ENCODE measurements around the gene SHC2. TPM values are rescaled to one million over a fixed set of nuclear protein-coding genes. Genes with fewer than 3 reads are reported as not detected.
"Not testable (repeated sequence)": the region's sequence is repeated elsewhere in the genome, so short reads cannot be mapped to it uniquely, and the experiment has no call there.

The SHC2 gene
- total and polyA plus RNA-seq, 7 donors = 1.8 to 49.9 (median 17.8) TPM

DNA sequence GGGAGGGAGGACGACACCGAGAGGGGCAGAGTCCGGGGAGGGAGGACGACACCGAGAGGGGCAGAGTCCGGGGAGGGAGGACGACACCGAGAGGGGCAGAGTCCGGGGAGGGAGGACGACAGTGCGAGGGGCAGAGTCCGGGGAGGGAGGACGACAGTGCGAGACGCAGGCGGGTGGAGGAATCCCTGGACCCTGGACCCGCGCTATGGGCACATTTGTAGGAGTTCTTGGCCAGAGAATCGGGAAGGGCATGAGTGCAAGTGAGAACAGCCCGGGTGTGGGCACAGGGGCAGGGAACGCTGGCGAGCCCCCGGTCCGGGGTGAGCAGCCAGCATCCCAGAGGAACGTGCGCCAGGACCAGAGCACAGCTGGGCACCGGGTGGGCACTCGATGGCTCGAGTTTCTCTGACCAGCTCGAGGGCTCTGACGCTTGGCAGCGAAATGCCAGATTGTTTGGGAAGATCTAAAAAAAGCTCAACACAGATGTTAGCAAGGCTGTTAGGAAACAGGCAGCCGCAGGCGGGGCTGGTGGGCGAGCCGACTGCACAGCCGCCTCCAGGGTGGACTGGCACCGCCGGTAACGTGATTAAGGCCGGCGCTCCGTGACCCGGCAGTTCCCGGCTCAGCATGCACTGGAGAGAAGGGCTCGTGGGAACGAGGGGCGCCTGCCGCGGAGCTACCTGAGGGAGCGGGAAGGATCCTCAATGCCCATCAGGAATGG lies 33.9 kb downstream of the SHC2 start:
- no peak for DNase-seq
- Histone ChIP-seq H3K36me3 (peaks cover 0 to 25% (median 0%) of the 10 kb centered on the region in 4 donors), H3K27ac (no peak overlapping the region), H3K4me3 (no peak overlapping the region), H3K9me3 (no peaks in the 10 kb centered on the region), H3K4me1 (peaks cover 0 to 6% (median 3%) of the 10 kb centered on the region in 4 donors), H3K27me3 (no peaks in the 10 kb centered on the region)
- intact Hi-C loops (cut with DNase I) = no loop called here
- TF ChIP-seq POLR2AphosphoS5 (IDR thresholded peaks at IDR 0.05) (no peak), POLR2A (IDR thresholded peaks at IDR 0.05) (no peak), EP300 (IDR thresholded peaks at IDR 0.05) (no peak)
- TF ChIP-seq, protein P1, sequence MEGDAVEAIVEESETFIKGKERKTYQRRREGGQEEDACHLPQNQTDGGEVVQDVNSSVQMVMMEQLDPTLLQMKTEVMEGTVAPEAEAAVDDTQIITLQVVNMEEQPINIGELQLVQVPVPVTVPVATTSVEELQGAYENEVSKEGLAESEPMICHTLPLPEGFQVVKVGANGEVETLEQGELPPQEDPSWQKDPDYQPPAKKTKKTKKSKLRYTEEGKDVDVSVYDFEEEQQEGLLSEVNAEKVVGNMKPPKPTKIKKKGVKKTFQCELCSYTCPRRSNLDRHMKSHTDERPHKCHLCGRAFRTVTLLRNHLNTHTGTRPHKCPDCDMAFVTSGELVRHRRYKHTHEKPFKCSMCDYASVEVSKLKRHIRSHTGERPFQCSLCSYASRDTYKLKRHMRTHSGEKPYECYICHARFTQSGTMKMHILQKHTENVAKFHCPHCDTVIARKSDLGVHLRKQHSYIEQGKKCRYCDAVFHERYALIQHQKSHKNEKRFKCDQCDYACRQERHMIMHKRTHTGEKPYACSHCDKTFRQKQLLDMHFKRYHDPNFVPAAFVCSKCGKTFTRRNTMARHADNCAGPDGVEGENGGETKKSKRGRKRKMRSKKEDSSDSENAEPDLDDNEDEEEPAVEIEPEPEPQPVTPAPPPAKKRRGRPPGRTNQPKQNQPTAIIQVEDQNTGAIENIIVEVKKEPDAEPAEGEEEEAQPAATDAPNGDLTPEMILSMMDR (IDR thresholded peaks at IDR 0.05) = no peak
- 82 to 85% methylated on average over 48 to 49 of the region's 51 CpGs for WGBS, 2 donors

DNA sequence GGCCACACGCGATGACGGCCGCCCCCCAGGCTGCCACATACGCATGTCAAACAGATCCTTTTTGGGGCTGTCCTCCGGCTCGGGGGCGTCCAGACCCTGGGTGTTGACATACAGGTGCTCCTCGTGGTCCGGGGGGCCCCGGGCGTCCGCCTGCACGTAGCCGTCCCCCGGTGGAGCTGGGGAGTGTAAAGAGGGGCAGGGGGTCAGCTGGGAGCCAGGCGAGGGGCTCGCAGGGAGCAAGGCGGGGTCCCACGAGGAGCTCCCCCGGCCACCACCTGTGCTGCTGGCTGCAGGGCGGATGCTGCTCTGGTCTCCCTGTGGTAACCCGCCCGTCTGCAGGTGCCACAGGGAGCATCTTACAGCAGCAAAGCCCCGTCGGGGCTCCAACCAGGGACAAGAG lies 35.8 kb downstream of the SHC2 start:
- Histone ChIP-seq H3K27me3 (no peaks in the 10 kb centered on the region), H3K9me3 (no peaks in the 10 kb centered on the region), H3K27ac (no peak overlapping the region), H3K4me1 (peaks cover 0 to 6% (median 3%) of the 10 kb centered on the region in 4 donors), H3K4me3 (no peak overlapping the region), H3K36me3 (peaks cover 0 to 25% (median 2%) of the 10 kb centered on the region in 4 donors)
- no peak for DNase-seq
- WGBS, 2 donors = 91% methylated on average over 26 of the region's 26 CpGs
- TF ChIP-seq, protein P1 (IDR thresholded peaks at IDR 0.05) = no peak
- TF ChIP-seq EP300 (IDR thresholded peaks at IDR 0.05) = no peak
- no peak for TF ChIP-seq POLR2A (IDR thresholded peaks at IDR 0.05)
- TF ChIP-seq POLR2AphosphoS5 (IDR thresholded peaks at IDR 0.05) = no peak
- intact Hi-C loops (cut with DNase I) = no loop called here

DNA sequence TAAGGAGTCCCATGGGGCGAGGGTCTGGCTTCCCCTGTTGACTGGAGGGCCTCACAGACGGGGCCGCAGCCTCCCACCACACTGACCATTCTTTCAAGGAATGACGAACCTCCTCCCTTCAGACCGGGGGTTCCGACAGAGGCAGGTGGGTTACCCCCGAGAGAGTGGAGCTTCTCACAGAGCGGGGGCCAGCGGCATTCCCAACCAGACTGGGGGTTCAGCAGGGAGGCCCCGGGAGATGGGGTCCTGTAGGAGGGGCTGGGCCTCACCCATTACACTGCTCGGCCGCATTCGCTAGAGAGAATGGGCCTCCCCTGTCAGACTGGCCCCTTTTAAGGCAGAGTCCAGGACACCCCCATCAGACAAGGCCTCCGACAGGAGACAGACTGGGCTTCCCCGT lies 36.3 kb downstream of the SHC2 start:
- peaks cover 0 to 20% (median 4%) of the 10 kb centered on the region in 4 donors for H3K36me3 ChIP-seq
- no peaks in the 10 kb centered on the region for H3K27me3 ChIP-seq
- no peak overlapping the region for H3K4me3 ChIP-seq
- WGBS, 2 donors = 93 to 96% methylated on average over 15 of the region's 15 CpGs
- H3K27ac ChIP-seq = no peak overlapping the region
- TF ChIP-seq, protein P1 (IDR thresholded peaks at IDR 0.05) = no peak
- no peak for TF ChIP-seq POLR2AphosphoS5 (IDR thresholded peaks at IDR 0.05)
- no peak for TF ChIP-seq POLR2A (IDR thresholded peaks at IDR 0.05)
- no peak for TF ChIP-seq EP300 (IDR thresholded peaks at IDR 0.05)
- intact Hi-C loops (cut with DNase I) = no loop called here
- no peak for DNase-seq
- H3K4me1 ChIP-seq = peaks cover 0 to 6% (median 3%) of the 10 kb centered on the region in 4 donors
- H3K9me3 ChIP-seq = no peaks in the 10 kb centered on the region

DNA sequence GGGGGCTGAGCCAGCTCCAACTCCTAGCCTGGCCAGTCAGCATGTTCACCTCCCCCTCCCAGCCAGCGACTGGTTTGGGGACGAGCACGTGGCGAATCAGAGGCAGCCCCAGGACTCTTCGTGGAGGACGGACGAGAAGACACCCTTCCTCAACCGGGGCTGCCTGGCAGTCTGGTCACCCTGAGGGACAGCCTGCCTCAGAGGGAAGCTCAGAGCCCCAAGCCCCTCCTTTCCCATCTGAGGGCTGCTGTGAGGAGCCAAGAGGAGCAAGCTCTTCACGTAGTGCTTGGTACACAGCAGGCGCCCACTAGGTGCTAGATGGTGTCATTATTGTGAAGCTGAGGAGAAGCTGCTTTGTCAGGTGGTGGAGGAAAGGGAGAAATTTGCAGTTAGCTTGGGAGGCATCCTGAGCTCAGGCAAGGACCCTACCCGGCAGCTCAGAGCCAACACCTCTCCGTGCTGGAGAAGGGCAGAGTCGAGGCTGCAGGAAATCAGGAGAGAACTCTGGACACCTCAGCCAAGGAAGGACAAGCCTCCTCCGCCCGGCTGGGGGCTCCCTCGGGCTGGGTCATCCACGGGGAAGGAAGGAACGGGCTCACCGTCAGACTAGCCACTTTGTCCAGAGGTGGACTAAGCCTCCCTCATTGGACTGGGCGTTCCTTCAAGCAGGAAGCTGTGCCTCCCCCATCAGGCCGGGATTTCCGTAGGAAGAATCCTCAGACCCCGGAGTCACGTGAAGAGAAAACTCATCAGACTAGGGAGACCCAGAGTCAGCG lies 37.0 kb downstream of the SHC2 start:
- no peaks in the 10 kb centered on the region for H3K27me3 ChIP-seq
- intact Hi-C loops (cut with DNase I) = no loop called here
- no peak overlapping the region for H3K4me3 ChIP-seq
- H3K4me1 ChIP-seq = peaks cover 0 to 6% (median 3%) of the 10 kb centered on the region in 4 donors
- peaks cover 0 to 15% (median 4%) of the 10 kb centered on the region in 4 donors for H3K36me3 ChIP-seq
- no peaks in the 10 kb centered on the region for H3K9me3 ChIP-seq
- no peak overlapping the region for H3K27ac ChIP-seq
- TF ChIP-seq POLR2A (IDR thresholded peaks at IDR 0.05) (no peak), POLR2AphosphoS5 (IDR thresholded peaks at IDR 0.05) (no peak), EP300 (IDR thresholded peaks at IDR 0.05) (no peak)
- TF ChIP-seq, protein P1 (IDR thresholded peaks at IDR 0.05) = no peak
- DNase-seq = no peak
- 89 to 92% methylated on average over 25 of the region's 25 CpGs for WGBS, 2 donors

DNA sequence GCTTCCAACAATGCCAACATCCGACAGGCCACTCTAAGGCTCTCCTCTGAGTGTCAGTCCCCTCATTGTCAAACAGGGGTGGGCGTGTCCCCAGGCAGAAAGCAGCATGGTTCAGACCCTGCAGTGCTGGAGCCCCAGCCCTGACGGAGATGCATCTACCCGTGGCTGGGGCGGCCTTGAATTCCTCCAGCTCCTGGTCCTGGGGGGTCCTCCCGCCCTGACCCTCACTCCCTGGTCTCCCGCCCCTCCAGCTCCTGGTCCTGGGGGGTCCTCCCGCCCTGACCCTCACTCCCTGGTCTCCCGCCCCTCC lies 38.0 kb downstream of the SHC2 start:
- intact Hi-C loops (cut with DNase I); DNase-seq; H3K27ac ChIP-seq; H3K4me1 ChIP-seq; H3K27me3 ChIP-seq; H3K4me3 ChIP-seq; H3K9me3 ChIP-seq: not testable (repeated sequence)
- peaks cover 0 to 15% (median 4%) of the 10 kb centered on the region in 4 donors for H3K36me3 ChIP-seq
- WGBS, 2 donors = 77 to 79% methylated on average over 9 of the region's 9 CpGs
